H9 (cell line): ENCODE measurements around the gene ZNF212. TPM values are rescaled to one million over a fixed set of nuclear protein-coding genes. Genes with fewer than 3 reads are reported as not detected.

Experiments used
- DNase-seq: peaks from one replicate; pipeline ENCODE4 v3.0.0-alpha.2; 2017
- H2AFZ ChIP-seq: one replicate; pipeline ENCODE4 v1.6.1; 2013; ENCODE audit warnings: mild to moderate bottlenecking, low read length, control low read depth, moderate library complexity
- H2AK5ac ChIP-seq: 2 replicates; pipeline ENCODE4 v1.6.1; 2013; ENCODE audit warnings: low read length, control low read depth, mixed read lengths; ENCODE audit not compliant: insufficient read length
- H2BK120ac ChIP-seq: one replicate; pipeline ENCODE4 v1.6.1; 2013; ENCODE audit warnings: low read depth, mild to moderate bottlenecking, low read length, control low read depth, inconsistent platforms; ENCODE audit not compliant: poor library complexity, severe bottlenecking
- H2BK12ac ChIP-seq: 2 replicates; pipeline ENCODE4 v1.6.1; 2013; ENCODE audit warnings: low read length, control low read depth, mixed read lengths, low read depth; ENCODE audit not compliant: insufficient read length
- H2BK15ac ChIP-seq: 2 replicates; pipeline ENCODE4 v1.6.1; 2013; ENCODE audit warnings: low read depth, low read length, control low read depth
- H2BK20ac ChIP-seq: one replicate; pipeline ENCODE4 v1.6.1; 2013; ENCODE audit warnings: low read depth, mild to moderate bottlenecking, low read length, control low read depth, inconsistent platforms; ENCODE audit not compliant: poor library complexity, severe bottlenecking
- H2BK5ac ChIP-seq: 2 replicates; pipeline ENCODE4 v1.6.1; 2013; ENCODE audit warnings: low read length, control low read depth, mixed read lengths; ENCODE audit not compliant: insufficient read length
- H3K14ac ChIP-seq: 2 replicates; pipeline ENCODE4 v1.6.1; 2013; ENCODE audit warnings: low read length, control low read depth; ENCODE audit not compliant: insufficient read depth
- H3K18ac ChIP-seq: 2 replicates; pipeline ENCODE4 v1.6.1; 2013; ENCODE audit warnings: low read depth, mild to moderate bottlenecking, mixed read lengths, low read length, control low read depth; ENCODE audit not compliant: insufficient read length
- H3K23ac ChIP-seq: 2 replicates; pipeline ENCODE4 v1.6.1; 2013; ENCODE audit warnings: low read length, control low read depth, mixed read lengths, low read depth; ENCODE audit not compliant: insufficient read length
- H3K23me2 ChIP-seq: 2 replicates; pipeline ENCODE4 v1.6.1; 2013; ENCODE audit warnings: low read depth, mild to moderate bottlenecking, mixed read lengths, low read length, control low read depth; ENCODE audit not compliant: insufficient read length, poor library complexity, severe bottlenecking
- H3K27ac ChIP-seq: 2 replicates; pipeline ENCODE4 v1.5.1; 2013; ENCODE audit warnings: low read length, control low read depth, mixed read lengths, low read depth; ENCODE audit not compliant: insufficient read length
- H3K27me3 ChIP-seq: 2 replicates; pipeline ENCODE4 v1.6.1; 2013; ENCODE audit warnings: low read length, control low read depth, inconsistent platforms; ENCODE audit not compliant: insufficient read depth
- H3K4ac ChIP-seq: 2 replicates; pipeline ENCODE4 v1.6.1; 2013; ENCODE audit warnings: low read depth, mild to moderate bottlenecking, control low read depth, inconsistent platforms, low read length, moderate library complexity
- H3K4me1 ChIP-seq: 2 replicates; pipeline ENCODE4 v1.6.1; 2013; ENCODE audit warnings: low read length, control low read depth, inconsistent platforms; ENCODE audit not compliant: insufficient read depth
- H3K4me2 ChIP-seq: 2 replicates; pipeline ENCODE4 v1.6.1; 2013; ENCODE audit warnings: low read length, control low read depth, mixed read lengths; ENCODE audit not compliant: insufficient read length, insufficient read depth
- H3K56ac ChIP-seq: 2 replicates; pipeline ENCODE4 v1.6.1; 2013; ENCODE audit warnings: low read depth, mild to moderate bottlenecking, mixed read lengths, low read length, control low read depth; ENCODE audit not compliant: insufficient read length
- H3K79me1 ChIP-seq: 2 replicates; pipeline ENCODE4 v1.6.1; 2013; ENCODE audit warnings: low read depth, mild to moderate bottlenecking, moderate library complexity, low read length, control low read depth, inconsistent platforms; ENCODE audit not compliant: insufficient read depth, poor library complexity, severe bottlenecking
- H3K79me2 ChIP-seq: 2 replicates; pipeline ENCODE4 v1.6.1; 2013; ENCODE audit warnings: low read length, control low read depth, inconsistent platforms; ENCODE audit not compliant: insufficient read depth
- H3K9ac ChIP-seq: 2 replicates; pipeline ENCODE4 v1.6.1; 2013; ENCODE audit warnings: low read length, control low read depth, mixed read lengths; ENCODE audit not compliant: insufficient read length; ENCODE audit errors: extremely low read depth
- H3K9me3 ChIP-seq: one replicate; pipeline ENCODE4 v1.6.1; 2013; ENCODE audit warnings: low read depth, low read length, inconsistent platforms; ENCODE audit not compliant: control insufficient read depth
- H3T11ph ChIP-seq: one replicate; pipeline ENCODE4 v1.6.1; 2013; ENCODE audit warnings: mild to moderate bottlenecking, low read length, control low read depth, inconsistent platforms
- H4K20me1 ChIP-seq: one replicate; pipeline ENCODE4 v1.6.1; 2013; ENCODE audit not compliant: control insufficient read depth, insufficient read length, insufficient read depth
- H4K5ac ChIP-seq: 2 replicates; pipeline ENCODE4 v1.6.1; 2013; ENCODE audit warnings: low read depth, mild to moderate bottlenecking, mixed read lengths, low read length, control low read depth; ENCODE audit not compliant: insufficient read length
- H4K8ac ChIP-seq: replicated peaks from 2 replicates; pipeline ENCODE4 v1.6.1; 2013; ENCODE audit warnings: low read length, control low read depth, mixed read lengths, low read depth; ENCODE audit not compliant: insufficient read length
- H4K91ac ChIP-seq: 2 replicates; pipeline ENCODE4 v1.6.1; 2013; ENCODE audit warnings: low read depth, mild to moderate bottlenecking, moderate library complexity, mixed read lengths, low read length, control low read depth; ENCODE audit not compliant: insufficient read length
- H3K27ac Mint-ChIP-seq, 3 experiments: 2 replicates in 2 of 3; 3 replicates in 1 of 3; pipeline ENCODE4 v1.8.0; 2020 to 2021; ENCODE audit warnings: mixed read lengths in 3 of 3, mild to moderate bottlenecking in 1 of 3, moderate library complexity in 1 of 3
- H3K27me3 Mint-ChIP-seq: 2 replicates; pipeline ENCODE4 v1.8.0; 2021; ENCODE audit warnings: low read depth, mild to moderate bottlenecking, moderate library complexity, mixed read lengths
- H3K36me3 Mint-ChIP-seq, 3 experiments: 2 replicates in 2 of 3; 3 replicates in 1 of 3; pipeline ENCODE4 v1.8.0; 2020 to 2021; ENCODE audit warnings: low read depth in 3 of 3, mixed read lengths in 3 of 3; ENCODE audit not compliant: insufficient read depth in 1 of 3
- H3K4me1 Mint-ChIP-seq, 2 experiments: 2 replicates each; pipeline ENCODE4 v1.8.0; 2020; ENCODE audit warnings: mixed read lengths in 2 of 2
- H3K4me3 Mint-ChIP-seq, 2 experiments: 2 replicates in 1 of 2; 3 replicates in 1 of 2; pipeline ENCODE4 v1.8.0; 2020 to 2021; ENCODE audit warnings: mild to moderate bottlenecking in 2 of 2, mixed read lengths in 2 of 2, moderate library complexity in 1 of 2
- H3K9me3 Mint-ChIP-seq, 2 experiments: 2 replicates in 1 of 2; 3 replicates in 1 of 2; pipeline ENCODE4 v1.8.0; 2020; ENCODE audit warnings: mild to moderate bottlenecking in 2 of 2, mixed read lengths in 2 of 2, moderate library complexity in 1 of 2
- WGBS: extraction: QIAGEN DNeasy Blood & Tissue Kit; methylation state at CpG from one replicate; pipeline ENCODE4 v1.1.7; 2013; ENCODE audit warnings: missing lambda C conversion rate, low lambda C conversion rate, mixed read lengths; ENCODE audit not compliant: insufficient read length; ENCODE audit errors: extremely low coverage; 5-methylcytosine and 5-hydroxymethylcytosine counted together
- total RNA-seq: library from RNA; stranded (reverse); gene quantifications from 2 replicates; pipeline ENCODE4 v1.2.1, GENCODE V29; 2021
- TF ChIP-seq, protein P1 (sequence below): fragments of 200-600 bp; sonication (generic); conservative IDR thresholded peaks from 3 replicates; pipeline ENCODE4 v1.8.0; 2021; ENCODE audit warnings: antibody characterized with exemption, mild to moderate bottlenecking

Gene ZNF212
- total RNA-seq, 1 experiment from 2014 or later = 21.1 TPM

GRCh38 chr7:149228831-149229471 lies 10.5 kb upstream of the ZNF212 start:
- H3K27me3 Mint-ChIP-seq = peaks cover 18% of the 10 kb centered on the region
- Histone ChIP-seq H3K23me2 (no peaks in the 10 kb centered on the region), H4K5ac (no peak overlapping the region), H3K79me2 (no peaks in the 10 kb centered on the region), H4K20me1 (no peaks in the 10 kb centered on the region), H2BK15ac (no peak overlapping the region), H3K4me1 (no peaks in the 10 kb centered on the region), H3K4me2 (no peak overlapping the region), H3K9me3 (no peaks in the 10 kb centered on the region), H3K4ac (no peak overlapping the region), H3K9ac (no peak overlapping the region), H2AK5ac (no peak overlapping the region), H3K27ac (no peak overlapping the region), H4K91ac (no peak overlapping the region), H3K79me1 (no peaks in the 10 kb centered on the region), H2BK120ac (no peak overlapping the region), H3K56ac (no peak overlapping the region), H3K23ac (no peak overlapping the region), H3T11ph (no peak overlapping the region), H3K27me3 (no peaks in the 10 kb centered on the region), H3K14ac (no peak overlapping the region), H2AFZ (no peak overlapping the region), H4K8ac (no peak overlapping the region), H2BK20ac (no peak overlapping the region), H3K18ac (no peak overlapping the region), H2BK5ac (no peak overlapping the region), H2BK12ac (no peak overlapping the region)
- H3K4me3 Mint-ChIP-seq = no peak overlapping the region
- peaks cover 1 to 17% (median 14%) of the 10 kb centered on the region in 3 experiments; a peak in 5 of 7 replicates for H3K36me3 Mint-ChIP-seq
- H3K9me3 Mint-ChIP-seq = no peaks in the 10 kb centered on the region
- H3K27ac Mint-ChIP-seq = no peak overlapping the region
- no CpG with 5 or more reads among the region's 7 CpGs for WGBS
- TF ChIP-seq, protein P1, sequence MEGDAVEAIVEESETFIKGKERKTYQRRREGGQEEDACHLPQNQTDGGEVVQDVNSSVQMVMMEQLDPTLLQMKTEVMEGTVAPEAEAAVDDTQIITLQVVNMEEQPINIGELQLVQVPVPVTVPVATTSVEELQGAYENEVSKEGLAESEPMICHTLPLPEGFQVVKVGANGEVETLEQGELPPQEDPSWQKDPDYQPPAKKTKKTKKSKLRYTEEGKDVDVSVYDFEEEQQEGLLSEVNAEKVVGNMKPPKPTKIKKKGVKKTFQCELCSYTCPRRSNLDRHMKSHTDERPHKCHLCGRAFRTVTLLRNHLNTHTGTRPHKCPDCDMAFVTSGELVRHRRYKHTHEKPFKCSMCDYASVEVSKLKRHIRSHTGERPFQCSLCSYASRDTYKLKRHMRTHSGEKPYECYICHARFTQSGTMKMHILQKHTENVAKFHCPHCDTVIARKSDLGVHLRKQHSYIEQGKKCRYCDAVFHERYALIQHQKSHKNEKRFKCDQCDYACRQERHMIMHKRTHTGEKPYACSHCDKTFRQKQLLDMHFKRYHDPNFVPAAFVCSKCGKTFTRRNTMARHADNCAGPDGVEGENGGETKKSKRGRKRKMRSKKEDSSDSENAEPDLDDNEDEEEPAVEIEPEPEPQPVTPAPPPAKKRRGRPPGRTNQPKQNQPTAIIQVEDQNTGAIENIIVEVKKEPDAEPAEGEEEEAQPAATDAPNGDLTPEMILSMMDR = no peak
- H3K4me1 Mint-ChIP-seq = no peaks in the 10 kb centered on the region
- no peak for DNase-seq
